Activated naive CD4-positive, alpha-beta T cell treated with anti-CD3 and anti-CD28 coated beads for 36 hours (primary cell): ENCODE data around the gene MIA. TPM values are rescaled to one million over a fixed set of nuclear protein-coding genes. Genes with fewer than 3 reads are reported as not detected.

Source experiments
- CTCF ChIA-PET: fragments of 350-600 bp; sonication (Branson Sonifier 250); formaldehyde crosslinking; loops from one replicate; lab custom pipeline; 2021; ENCODE audit warnings: antibody characterized with exemption; lab: Charles Lee
- DNase-seq: peaks from one replicate; pipeline ENCODE4 v3.0.0-alpha.2; 2020
- H3K27ac Mint-ChIP-seq: one replicate; pipeline ENCODE4 v1.8.0; 2021; ENCODE audit warnings: mild to moderate bottlenecking, mixed read lengths
- H3K27me3 Mint-ChIP-seq: one replicate; pipeline ENCODE4 v1.8.0; 2021; ENCODE audit warnings: low read depth, mixed read lengths
- H3K36me3 Mint-ChIP-seq: one replicate; pipeline ENCODE4 v1.8.0; 2021; ENCODE audit warnings: low read depth, mixed read lengths
- H3K4me1 Mint-ChIP-seq: one replicate; pipeline ENCODE4 v1.8.0; 2021; ENCODE audit warnings: low read depth, mixed read lengths
- H3K4me3 Mint-ChIP-seq: one replicate; pipeline ENCODE4 v1.8.0; 2021; ENCODE audit warnings: mild to moderate bottlenecking, moderate library complexity, mixed read lengths
- H3K9me3 Mint-ChIP-seq: one replicate; pipeline ENCODE4 v1.8.0; 2021; ENCODE audit warnings: mixed read lengths
- intact Hi-C: fragments of 100-400 bp; cut with micrococcal nuclease; formaldehyde crosslinking; loops from one replicate; pipeline ENCODE4 v1.15.1; 2023
- total RNA-seq, 2 experiments: library from RNA; stranded (reverse); gene quantifications; one replicate each; pipeline ENCODE4 v1.2.3, GENCODE V29; 2021

Gene MIA
- total RNA-seq, 2 experiments from 2014 or later = not detected

DNA sequence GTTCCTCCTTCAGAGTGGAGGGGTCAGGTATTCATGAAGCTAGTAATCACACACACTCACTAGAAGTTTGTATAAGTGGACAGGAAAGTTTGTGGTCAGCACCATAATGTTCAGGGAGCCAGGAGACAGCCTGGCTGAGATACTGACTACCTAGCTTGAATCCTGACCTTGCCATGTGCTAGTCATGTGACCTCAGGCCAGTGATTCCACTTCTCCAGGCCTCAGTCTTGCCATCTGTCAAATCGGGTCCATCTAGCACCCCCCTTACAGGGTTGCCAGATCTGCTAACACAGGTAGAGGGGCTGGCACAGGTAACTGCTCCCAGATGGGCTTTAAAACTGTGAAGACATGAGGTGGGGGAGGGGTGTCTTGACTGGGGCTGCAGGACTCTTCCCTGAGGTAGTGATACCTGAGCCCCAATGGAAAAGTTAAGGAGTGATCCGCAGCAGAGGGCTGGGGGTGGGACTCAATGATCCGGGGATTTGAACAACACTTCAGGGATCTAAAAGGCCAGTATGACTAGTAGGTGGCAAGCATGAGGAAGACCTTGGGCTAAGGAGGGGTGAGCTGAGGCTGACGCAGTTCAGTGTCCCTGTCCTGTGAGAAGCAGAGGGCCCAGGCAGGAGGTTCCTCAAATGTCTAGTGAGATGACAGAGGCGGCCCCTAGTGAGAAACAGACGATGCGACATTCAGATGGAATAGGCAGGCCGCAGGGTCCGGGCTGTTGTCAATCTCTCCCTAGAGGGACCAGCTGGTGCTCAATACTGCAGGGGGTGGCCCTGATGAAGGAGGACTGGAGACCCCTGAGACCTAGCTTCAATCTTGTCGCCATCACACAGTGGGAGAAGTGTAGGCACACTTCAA, 33.6 kb upstream of the MIA start:
- peaks cover 5% of the 10 kb centered on the region for H3K36me3 Mint-ChIP-seq
- intact Hi-C loops = no loop called here

DNA sequence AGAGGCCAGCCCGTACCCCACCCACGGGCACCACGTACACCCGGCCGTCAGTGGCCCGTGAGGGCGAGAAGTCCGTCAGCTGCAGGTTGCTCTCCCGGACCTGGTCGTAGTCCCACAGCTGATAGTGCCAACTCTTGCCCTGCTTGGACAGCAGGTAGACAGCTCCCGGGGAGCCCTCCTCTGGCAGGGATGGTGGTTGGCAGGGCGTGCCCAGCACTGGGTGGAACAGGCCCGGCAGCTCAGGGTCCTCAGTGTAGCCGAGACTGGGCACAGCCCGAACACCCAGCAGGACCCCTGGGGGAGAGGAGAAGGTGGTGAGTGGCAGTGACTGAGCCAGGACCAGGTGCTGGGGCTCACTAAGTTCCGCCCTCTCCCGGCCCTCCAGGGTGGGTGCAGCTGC, 32.8 kb upstream of the MIA start:
- DNase-seq = no peak
- Mint-ChIP-seq H3K27ac (no peak overlapping the region), H3K4me1 (no peaks in the 10 kb centered on the region), H3K9me3 (no peaks in the 10 kb centered on the region), H3K36me3 (peaks cover 4% of the 10 kb centered on the region), H3K27me3 (no peaks in the 10 kb centered on the region), H3K4me3 (no peak overlapping the region)
- intact Hi-C loops = no loop called here
- CTCF ChIA-PET = interaction anchor here (1.2 kb wide), 1 partner anchor 78 kb away, joined by 4 read pairs; no protein-coding TSS in a partner anchor

More for the DNA sequence above, 33.6 kb upstream of the MIA start:
- no peak for DNase-seq
- Mint-ChIP-seq H3K9me3 (no peaks in the 10 kb centered on the region), H3K4me1 (no peaks in the 10 kb centered on the region), H3K27me3 (no peaks in the 10 kb centered on the region), H3K4me3 (no peak overlapping the region), H3K27ac (no peak overlapping the region)
- CTCF ChIA-PET = interaction anchor here (1.2 kb wide), 1 partner anchor 78 kb away, joined by 4 read pairs; no protein-coding TSS in a partner anchor

DNA sequence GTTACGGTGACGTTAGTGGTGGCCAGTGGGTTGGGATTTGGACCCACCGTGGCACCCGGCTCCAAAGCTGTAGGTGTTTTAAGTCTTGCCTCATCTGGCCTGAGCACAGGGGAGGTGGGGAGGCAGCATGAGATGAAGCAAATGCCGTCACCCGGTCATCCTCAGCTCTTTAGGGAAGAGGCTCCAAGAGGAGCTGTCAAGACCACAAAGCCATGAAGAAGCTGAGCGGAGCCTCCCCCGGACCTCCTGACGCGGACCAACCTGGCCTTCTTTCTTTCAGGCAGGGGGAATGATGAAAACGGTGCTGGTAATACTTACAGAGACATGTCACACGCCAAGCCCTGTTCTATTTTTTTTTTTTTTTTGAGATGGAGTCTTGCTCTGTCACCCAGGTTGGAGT, 32.4 kb upstream of the MIA start:
- CTCF ChIA-PET = interaction anchor here (0.6 to 1.1 kb wide), 2 partner anchors 21 to 64 kb away, joined by 3 to 4 read pairs; no protein-coding TSS in a partner anchor
- intact Hi-C loops = no loop called here
- H3K27ac Mint-ChIP-seq = no peak overlapping the region
- no peak for DNase-seq
- no peak overlapping the region for H3K4me3 Mint-ChIP-seq
- H3K9me3 Mint-ChIP-seq = no peaks in the 10 kb centered on the region
- H3K4me1 Mint-ChIP-seq = no peaks in the 10 kb centered on the region
- no peaks in the 10 kb centered on the region for H3K27me3 Mint-ChIP-seq
- H3K36me3 Mint-ChIP-seq = peaks cover 2% of the 10 kb centered on the region

DNA sequence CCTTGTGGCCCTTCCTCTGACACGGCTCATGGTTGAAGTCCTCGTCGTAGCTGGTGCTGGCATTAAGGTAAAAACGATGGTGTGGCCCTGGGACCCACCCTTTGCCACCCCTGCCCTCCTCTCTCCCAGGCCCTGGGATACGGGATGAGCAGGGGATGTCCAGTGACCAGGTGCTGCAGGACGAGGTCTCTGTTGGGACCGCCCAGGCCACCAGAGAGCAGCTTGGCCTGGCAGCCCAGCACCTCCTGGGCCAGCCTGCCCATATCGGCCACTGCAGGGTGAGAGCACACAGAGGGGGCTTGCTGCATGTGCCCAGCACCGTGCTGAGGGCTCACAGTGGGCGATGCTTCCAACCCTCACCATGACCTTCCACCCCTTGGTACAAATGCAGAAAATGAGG, 31.4 kb upstream of the MIA start:
- H3K27ac Mint-ChIP-seq = no peak overlapping the region
- DNase-seq = no peak
- no peak overlapping the region for H3K4me3 Mint-ChIP-seq
- no peaks in the 10 kb centered on the region for H3K9me3 Mint-ChIP-seq
- CTCF ChIA-PET = interaction anchor here (0.8 to 1.1 kb wide), 4 partner anchors 10 to 81 kb away, joined by 3 to 4 read pairs (median 4); no protein-coding TSS in a partner anchor
- intact Hi-C loops = no loop called here
- peaks cover 4% of the 10 kb centered on the region for H3K4me1 Mint-ChIP-seq
- peaks cover 2% of the 10 kb centered on the region for H3K36me3 Mint-ChIP-seq
- H3K27me3 Mint-ChIP-seq = no peaks in the 10 kb centered on the region

DNA sequence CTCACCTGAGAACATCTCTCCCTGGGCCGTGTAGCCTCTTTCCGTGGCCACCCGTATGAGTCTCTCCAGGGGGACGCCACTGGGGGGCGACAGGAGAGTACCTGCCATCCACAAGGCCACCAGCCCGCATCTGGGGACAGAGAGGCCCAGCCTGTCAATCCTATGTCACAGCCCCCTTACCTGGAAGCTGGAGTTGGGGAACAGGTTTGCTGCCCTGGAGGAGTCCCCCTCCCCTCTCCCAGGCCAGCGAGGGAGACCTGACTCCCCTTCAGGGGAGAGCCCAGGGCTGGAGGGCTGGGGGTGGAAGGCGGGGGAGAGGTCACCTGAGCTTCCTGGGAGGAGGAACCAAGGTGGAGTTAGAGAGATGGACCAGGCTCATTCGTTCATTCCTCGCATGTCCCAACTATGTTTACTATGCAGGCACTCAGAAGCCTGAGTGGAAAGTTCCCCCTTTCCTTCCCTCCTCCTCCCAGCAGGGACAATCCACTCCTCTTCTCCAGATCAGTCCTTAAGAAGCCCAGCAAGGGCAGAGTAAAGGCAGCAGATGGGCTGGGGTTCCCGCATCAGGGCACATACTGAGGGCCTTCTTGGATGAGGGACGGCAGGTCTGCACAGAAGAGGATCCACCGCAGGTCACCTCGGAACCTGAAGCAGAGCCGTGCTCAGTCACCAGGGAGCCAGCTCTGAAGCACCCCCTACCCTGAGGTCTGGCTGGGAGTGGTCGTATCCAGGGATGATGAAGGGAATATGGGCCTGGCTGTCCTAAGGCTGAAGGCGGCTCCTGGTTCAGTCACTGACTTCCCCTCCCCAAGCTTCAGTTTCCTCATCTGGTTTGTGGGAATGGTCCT, 30.5 kb upstream of the MIA start:
- Mint-ChIP-seq H3K27ac (no peak overlapping the region), H3K36me3 (peaks cover 2% of the 10 kb centered on the region), H3K4me3 (no peak overlapping the region), H3K4me1 (peaks cover 9% of the 10 kb centered on the region), H3K9me3 (no peaks in the 10 kb centered on the region), H3K27me3 (no peaks in the 10 kb centered on the region)
- intact Hi-C loops = no loop called here
- peak; percentile 62 for DNase-seq
- CTCF ChIA-PET = interaction anchor here (0.6 to 1.0 kb wide), 4 partner anchors 11 to 400 kb away, joined by 3 to 4 read pairs (median 3); no protein-coding TSS in a partner anchor

DNA sequence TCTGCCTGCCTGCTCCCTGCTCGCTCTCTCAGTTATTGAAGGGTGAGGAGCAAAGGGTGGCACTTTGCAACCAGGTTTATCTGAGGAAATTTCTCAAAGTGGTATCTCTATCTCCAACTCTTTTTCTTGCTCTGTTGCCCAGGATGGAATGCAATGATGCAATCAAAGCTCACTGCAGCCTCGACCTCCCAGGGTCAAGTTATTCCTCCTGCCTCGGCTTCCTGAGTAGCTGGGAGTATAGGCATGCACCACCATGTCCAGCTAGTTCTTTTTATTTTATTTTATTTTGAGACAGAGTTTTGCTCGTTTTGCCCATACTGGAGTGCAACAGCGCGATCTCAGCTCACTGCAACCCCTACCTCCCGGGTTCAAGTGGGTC, 29.9 kb upstream of the MIA start:
- Mint-ChIP-seq H3K4me1 (peaks cover 13% of the 10 kb centered on the region), H3K27ac (no peak overlapping the region), H3K36me3 (peaks cover 5% of the 10 kb centered on the region), H3K27me3 (no peaks in the 10 kb centered on the region), H3K9me3 (no peaks in the 10 kb centered on the region), H3K4me3 (no peak overlapping the region)
- intact Hi-C loops = no loop called here
- DNase-seq = no peak
- CTCF ChIA-PET = interaction anchor here (0.6 kb wide), 1 partner anchor 399 kb away, joined by 3 read pairs; no protein-coding TSS in a partner anchor

DNA sequence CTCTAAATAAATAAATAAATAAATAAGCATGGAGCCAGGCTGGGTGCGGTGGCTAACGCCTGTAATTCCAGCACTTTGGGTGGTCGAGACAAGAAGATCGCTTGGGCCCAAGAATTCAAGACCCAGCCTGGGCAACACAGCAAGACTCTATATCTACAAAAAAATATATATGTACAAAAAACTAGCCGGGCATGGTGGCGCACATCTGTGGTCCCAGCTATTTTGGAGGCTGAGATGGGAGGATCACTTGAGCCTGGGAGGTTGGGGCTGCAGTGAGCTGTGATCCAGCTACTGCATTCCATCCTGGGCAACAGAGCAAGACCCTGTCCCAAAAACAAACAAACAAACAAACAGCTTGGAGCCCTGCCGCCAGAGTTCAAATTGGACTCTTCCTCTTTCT, 27.8 kb upstream of the MIA start:
- CTCF ChIA-PET = interaction anchor here (1.2 to 1.4 kb wide), 2 partner anchors 30 to 58 kb away, joined by 3 read pairs; partner anchors contain the start of gene RAB4B
- Mint-ChIP-seq H3K36me3 (peaks cover 18% of the 10 kb centered on the region), H3K27ac (no peak overlapping the region)

DNA sequence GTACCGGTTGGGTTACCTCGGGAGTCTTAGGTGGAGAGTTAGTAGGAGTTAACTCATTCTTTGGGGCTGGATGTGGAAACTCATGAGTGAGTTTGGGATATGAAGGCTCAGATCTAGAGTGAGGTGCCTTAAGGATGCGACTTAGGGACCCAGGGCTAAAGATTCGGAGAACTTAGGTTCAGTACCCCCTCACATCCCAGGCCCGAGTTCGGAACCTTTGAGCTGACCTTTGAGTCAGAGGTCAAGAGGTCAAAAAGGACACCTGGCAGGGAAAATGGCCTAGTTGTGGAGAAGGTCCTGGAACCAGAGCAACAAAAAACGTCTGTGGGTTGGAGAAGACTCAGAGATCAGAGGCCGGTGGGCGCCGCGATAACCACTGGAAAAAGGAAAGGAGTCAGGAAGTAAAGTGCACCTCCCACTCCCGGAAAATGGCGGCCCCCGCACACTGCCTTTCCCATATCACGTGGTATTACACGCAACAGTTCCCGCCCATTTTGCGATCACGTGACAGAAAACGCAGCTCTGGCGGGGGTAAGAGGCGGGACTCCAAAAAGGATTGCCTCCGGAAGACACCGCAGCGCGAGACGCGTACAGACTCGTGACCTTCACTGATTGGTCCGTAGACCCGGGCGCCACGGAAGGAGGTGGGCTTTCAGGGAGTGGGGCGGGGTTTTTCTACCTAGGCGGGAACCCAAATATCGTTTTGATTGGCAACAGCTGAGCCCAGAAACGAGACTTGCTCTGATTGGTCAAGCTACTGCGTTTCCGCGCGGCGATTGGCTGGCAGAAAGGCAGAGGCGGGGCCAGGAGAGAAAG, 25.1 kb upstream of the MIA start, which contains the start of gene ACTMAP:
TSS of gene ACTMAP (minus strand) at position 420 of the 816 bp plus-strand sequence. CDS start 674 bp downstream, outside the sequence.
- H3K4me1 Mint-ChIP-seq = peaks cover 33% of the 10 kb centered on the region
- CTCF ChIA-PET = interaction anchor here (0.9 to 1.3 kb wide), 5 partner anchors 20 to 558 kb away, joined by 3 to 10 read pairs (median 4); no protein-coding TSS in a partner anchor
- intact Hi-C loops = loop anchor here (1.0 to 5.0 kb wide), 10 partner anchors 25 to 513 kb away; partner anchors contain the start of genes COQ8B, RAB4B and SERTAD3
- H3K36me3 Mint-ChIP-seq = peaks cover 34% of the 10 kb centered on the region
- peak within 1 kb of the TSS; percentile 99 for H3K27ac Mint-ChIP-seq
- DNase-seq = peak; percentile 100
- no peaks in the 10 kb centered on the region for H3K9me3 Mint-ChIP-seq
- peak within 1 kb of the TSS; percentile 99 for H3K4me3 Mint-ChIP-seq
- H3K27me3 Mint-ChIP-seq = no peaks in the 10 kb centered on the region

More for the DNA sequence above, 27.8 kb upstream of the MIA start:
- Mint-ChIP-seq H3K27me3 (no peaks in the 10 kb centered on the region), H3K4me1 (peaks cover 17% of the 10 kb centered on the region), H3K4me3 (no peak overlapping the region), H3K9me3 (no peaks in the 10 kb centered on the region)
- intact Hi-C loops = no loop called here
- DNase-seq = no peak

DNA sequence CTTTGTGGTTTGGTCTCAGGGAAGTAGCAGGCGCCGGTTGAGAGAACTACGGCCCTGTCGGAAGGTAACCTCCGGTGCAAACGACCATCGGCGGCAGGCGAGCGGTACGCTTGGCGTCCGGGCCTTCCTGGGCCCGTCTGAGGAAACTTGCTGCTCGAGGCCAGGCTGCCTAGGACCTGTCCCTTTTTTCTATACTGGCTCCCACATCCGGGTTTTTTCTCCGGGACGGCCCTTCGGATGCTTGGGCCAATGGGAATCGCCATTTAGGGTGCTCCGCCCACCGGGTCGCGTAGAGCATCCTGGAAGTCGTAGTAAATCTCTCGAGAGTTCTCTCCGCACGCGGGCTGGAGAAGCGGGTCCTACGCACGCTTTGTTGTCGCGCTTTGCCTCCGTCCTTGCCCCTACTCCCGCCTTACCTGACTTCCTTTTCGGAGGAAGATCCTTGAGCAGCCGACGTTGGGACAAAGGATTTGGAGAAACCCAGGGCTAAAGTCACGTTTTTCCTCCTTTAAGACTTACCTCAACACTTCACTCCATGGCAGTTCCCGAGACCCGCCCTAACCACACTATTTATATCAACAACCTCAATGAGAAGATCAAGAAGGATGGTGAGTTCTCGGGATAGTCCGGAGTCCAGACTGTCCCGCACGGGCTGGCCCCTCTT, 24.3 kb upstream of the MIA start, which contains the start of gene SNRPA:
TSS of gene SNRPA (plus strand) at position 330 of the 664 bp plus-strand sequence. CDS start at position 536, 206 bp downstream.
- Mint-ChIP-seq H3K36me3 (peaks cover 41% of the 10 kb centered on the region), H3K4me1 (peaks cover 40% of the 10 kb centered on the region), H3K4me3 (peak within 1 kb of the TSS; percentile 99), H3K27me3 (no peaks in the 10 kb centered on the region), H3K27ac (peak within 1 kb of the TSS; percentile 99), H3K9me3 (no peaks in the 10 kb centered on the region)
- CTCF ChIA-PET = interaction anchor here (0.6 to 4.4 kb wide), 7 partner anchors 19 to 558 kb away, joined by 3 to 34 read pairs (median 5); no protein-coding TSS in a partner anchor
- DNase-seq = peak; percentile 98
- intact Hi-C loops = loop anchor here (1.0 to 5.0 kb wide), 11 partner anchors 26 to 512 kb away; partner anchors contain the start of genes COQ8B, NUMBL, RAB4B and SERTAD3

DNA sequence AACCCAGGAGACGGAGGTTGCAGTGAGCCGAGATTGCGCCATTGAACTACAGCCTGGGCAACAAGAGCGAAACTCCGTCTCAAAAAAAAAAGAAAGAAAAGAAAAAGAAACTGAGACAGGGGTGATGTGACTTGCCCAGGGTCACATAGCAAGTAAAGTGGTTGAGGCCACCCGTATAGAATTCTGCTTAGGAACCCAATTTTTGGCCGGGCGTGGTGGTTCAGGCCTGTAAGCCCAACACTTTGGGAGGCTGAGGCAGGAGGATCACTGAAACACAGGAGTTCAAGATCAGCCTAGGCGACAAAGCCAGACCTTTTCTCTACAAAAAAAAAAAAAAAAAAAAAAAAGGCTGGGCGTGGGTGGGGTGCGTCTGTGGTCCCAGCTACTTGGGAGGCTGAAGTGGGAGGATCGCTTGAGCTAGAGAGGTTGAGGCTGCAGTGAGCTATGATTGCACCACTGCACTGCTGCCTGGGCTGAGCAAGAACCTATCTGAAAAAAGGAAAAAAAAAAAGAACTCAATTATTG, 23.0 kb upstream of the MIA start:
- no peaks in the 10 kb centered on the region for H3K27me3 Mint-ChIP-seq
- peak overlapping the region; percentile 99 for H3K27ac Mint-ChIP-seq
- intact Hi-C loops = loop anchor here (5.0 kb wide), 1 partner anchor 310 kb away; the partner anchor contains the start of gene SERTAD3
- peaks cover 53% of the 10 kb centered on the region for H3K4me1 Mint-ChIP-seq
- no peak for DNase-seq
- H3K9me3 Mint-ChIP-seq = no peaks in the 10 kb centered on the region
- H3K36me3 Mint-ChIP-seq = peaks cover 51% of the 10 kb centered on the region
- CTCF ChIA-PET = interaction anchor here (0.6 to 4.4 kb wide), 8 partner anchors 14 to 1528 kb away, joined by 3 to 34 read pairs (median 4); partner anchors contain the start of gene RAB4B
- peak overlapping the region; percentile 99 for H3K4me3 Mint-ChIP-seq
